ENCODE measurements around the gene GTF3A.
"Not testable (repeated sequence)": the region's sequence is repeated elsewhere in the genome, so short reads cannot be mapped to it uniquely, and the experiment has no call there.

Gene GTF3A

DNA sequence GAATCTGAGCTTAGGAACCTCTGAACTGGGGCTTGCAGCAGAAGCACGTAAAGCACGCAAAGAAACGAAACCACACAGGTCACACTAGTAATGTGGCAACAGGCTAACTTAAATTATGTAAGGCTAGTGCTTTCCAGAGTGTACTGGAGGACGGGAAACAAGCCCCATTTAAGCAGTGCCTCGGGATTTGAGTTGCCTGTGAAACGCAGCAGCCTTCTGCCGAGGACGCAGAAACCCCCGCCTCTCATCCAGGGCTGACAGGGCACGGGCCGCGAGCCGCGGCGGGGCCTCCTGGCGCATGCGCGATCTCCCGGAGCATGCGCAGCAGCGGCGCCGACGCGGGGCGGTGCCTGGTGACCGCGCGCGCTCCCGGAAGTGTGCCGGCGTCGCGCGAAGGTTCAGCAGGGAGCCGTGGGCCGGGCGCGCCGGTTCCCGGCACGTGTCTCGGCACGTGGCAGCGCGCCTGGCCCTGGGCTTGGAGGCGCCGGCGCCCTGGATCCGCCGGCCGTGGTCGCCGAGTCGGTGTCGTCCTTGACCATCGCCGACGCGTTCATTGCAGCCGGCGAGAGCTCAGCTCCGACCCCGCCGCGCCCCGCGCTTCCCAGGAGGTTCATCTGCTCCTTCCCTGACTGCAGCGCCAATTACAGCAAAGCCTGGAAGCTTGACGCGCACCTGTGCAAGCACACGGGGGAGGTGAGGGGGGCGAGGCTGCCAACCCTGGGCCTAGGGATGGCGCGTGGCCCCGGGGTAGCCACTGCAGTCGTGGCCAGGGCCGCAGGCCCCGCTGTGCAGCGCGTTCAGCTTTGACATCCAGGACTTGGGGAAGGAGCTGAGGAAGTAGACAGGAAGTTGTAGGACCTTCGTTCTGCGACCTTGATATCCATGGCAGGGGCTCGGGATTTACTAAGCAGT is at the start of gene GTF3A:
GTF3A (plus strand) TSS at position 374 of the 912 bp plus-strand sequence.
- peak; percentile 77 for FAIRE-seq

DNA sequence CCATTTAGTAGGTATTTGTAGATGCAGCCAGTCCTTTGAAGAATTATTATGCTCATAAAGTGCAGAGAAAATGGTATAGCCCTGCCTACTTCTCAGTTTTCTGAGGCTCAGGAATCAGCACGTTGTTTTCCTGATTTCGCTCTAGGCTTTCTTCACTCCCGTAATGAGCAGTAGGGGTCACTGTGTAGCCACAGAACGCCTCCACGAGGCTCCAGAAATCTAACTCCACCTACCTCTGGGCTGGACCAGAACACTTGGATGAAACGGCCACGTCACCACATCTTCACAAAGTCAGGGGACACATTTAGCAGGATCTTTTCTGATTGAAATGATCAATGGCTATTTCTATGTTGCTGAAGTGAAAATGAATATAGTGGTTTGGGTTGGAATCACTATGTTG is 49.8 kb upstream of the GTF3A start:
- peak; percentile 30 for FAIRE-seq

DNA sequence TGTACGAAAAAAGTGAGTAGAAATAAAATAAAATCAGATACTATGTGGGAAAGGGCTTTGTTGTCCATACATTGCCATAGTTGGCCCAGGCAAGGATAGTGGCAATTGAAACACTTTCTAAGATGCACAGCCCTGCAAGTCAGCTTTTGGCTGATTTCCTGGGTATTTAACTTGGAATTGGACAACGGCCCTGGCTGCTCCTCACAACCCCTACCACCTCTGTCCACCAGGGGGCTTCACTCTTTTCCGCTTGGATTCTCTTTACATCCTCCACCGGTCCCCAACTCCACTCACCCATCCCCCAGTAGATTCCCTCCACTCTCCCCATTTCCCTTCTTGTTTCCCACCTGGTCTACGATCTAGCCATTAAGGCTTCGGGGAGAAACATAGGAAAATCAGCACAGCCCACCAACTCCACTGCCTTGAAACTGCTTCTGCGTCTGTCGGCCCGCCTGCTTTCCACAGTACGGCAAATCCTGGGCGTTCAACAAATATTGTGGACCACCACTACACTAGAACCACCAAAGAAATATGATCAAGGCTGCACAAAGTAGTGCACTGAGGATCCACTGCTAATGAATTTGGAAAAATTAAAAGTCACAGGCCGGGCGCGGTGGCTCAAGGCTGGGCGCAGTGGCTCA is 48.6 kb upstream of the GTF3A start:
- no peak for FAIRE-seq

DNA sequence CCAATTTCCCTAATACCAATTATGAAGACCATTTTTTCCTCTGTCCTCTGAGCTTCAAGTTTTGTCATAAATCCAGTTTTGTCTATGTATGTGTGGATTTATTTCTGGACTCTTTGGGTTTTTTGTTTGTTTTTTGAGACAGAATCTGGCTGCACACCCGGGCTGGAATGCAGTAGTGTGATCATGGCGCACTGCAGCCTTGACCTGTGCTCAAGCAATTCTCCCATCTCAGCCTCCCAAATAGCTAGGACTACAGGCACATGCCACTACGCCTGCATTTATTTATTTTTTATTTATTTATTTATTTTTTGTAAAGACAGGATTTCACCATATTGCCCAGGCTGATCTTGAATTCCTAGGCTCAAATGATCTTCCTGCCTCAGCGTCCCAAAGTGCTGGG is 45.3 kb upstream of the GTF3A start:
- no peak for FAIRE-seq

DNA sequence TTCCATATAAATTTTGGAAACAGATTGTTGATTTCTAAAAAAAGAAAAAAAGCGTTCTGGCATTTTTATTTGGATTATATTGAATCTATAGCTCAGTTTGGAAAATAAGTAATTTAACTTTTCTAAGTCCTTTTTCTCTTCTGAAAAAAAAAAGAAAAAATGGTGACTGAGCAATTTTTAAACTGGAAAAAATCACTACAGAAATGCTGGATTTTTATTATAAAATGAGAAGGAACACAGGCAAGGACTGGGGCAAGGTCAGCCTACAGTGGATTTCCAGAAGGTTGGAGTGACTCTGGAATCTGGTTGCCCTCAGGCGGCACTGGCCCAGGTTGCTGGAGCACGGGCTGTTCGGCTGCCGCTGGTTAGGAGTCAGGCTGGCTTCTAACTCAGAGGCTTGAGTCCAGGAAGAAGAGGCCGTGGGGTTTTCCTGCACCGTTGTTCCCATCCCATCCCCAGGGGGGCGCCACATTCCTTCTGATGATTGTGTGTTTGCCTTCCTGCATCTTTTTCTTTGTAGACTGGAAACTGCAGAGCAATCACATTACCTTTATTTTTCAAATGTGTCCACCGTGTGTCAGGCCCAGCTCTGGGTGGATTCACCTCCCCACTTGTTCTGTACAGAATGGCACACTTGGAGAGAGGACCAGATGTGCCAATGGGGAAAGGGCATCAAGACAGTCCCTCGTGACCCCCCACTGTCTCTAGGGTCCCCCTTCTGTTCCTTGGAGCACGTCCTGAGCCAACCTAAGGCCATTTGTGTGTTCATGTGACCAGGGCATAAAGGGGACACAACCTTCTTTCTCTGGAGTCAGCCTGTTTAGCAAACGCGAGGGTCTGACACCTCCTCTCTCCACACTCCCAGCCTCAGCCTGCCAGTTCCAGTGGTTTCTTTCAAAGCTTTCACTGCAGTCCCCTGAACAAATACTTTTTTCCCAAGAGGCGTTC is 44.5 kb upstream of the GTF3A start:
- FAIRE-seq, result no peak

DNA sequence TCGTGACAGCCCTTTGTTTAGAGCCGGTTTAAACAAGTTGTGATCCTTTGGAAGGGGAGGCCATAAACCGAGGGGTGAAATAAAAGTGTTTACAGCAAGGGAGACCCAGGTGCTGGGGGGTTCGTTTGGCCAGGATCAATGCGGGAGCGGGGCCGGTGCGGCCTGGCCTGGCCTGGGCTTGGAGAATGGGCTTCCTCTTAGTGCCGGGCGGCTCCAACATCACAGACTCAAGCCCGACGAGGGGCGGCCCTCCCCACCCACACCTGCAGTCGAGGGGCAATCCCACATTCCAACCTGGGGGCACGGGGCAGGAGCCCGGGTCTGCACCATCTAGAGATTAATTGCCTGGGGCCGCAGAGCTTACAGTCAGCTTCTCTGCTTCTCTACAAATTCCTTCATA is 42.8 kb upstream of the GTF3A start:
- no peak for FAIRE-seq

DNA sequence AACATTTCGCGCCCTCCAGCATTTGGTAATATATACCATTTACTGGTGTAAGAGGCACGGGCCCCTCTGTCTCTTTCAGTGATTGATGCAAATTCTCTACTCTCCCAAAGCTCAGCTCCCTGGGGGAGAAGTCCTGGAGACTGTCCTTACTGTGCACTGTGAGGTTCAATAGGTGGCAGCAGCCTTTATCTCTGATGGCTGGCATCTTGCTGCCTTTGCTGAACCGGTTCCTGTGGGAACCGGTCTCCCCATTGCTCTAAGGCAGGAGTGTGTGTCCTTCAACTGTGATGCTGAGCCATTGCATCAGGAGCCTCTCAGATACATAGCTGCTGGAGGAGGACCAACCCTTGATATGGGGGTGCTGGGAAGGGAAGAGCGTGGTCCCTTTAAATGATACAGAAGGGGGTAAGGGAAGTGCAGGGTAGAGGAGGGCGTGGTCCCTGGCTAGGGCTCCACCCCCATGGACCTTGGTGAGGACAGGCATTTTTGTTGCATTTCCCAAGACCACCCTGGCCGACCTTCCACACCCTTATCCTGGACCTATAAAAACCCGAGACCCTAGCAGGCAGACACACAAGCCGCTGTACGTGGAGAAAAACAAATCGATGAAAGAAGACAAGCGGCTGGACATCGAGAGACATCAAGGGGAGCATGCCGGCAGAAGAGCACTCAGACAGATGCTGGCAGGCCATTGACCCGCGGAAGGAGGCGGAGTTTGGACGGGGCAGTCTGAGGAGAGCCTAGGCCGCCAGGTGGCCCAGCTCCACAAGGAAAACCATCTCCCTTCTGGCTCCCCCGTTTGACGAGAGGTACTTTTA is 41.1 kb upstream of the GTF3A start:
- FAIRE-seq, result no peak

DNA sequence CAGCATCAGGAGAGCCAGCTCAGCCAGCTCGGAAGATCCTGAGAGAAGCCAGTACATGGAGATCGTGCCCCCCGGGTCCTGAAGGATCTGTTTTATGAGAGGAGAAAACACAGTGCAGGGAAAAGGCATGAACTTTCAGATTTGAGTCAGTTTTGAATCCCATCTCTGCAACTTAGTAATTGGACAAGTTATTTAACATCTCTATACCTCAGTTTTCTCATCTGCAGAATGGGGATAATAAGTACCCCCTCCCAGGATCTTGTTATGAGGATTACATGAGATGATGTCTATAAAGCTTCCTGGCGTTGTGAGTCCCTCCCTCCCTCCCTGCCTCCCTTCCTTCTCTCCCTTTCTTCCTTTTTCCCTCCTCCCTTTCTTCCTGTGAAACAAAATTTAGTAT is 40.1 kb upstream of the GTF3A start:
- FAIRE-seq, result no peak

DNA sequence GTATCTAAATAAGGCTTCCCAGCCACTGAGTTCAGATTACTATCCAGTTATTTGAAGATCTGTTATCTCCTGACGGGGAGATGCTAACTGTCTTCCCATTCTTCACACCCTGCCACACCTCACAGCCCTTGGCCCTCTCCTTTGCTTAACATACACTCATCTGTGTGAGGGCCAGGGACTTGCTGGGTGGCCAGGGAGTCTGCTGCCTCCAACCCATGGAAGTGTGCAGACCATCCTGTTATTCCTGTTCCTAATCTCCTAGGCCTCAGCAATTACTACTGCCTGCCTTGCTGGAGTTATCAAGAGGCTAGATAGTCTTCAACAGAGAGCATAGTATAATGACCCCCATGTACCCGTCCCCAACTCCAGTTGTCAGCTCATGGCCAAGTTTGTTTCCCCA is 36.2 kb upstream of the GTF3A start:
- FAIRE-seq, result no peak

DNA sequence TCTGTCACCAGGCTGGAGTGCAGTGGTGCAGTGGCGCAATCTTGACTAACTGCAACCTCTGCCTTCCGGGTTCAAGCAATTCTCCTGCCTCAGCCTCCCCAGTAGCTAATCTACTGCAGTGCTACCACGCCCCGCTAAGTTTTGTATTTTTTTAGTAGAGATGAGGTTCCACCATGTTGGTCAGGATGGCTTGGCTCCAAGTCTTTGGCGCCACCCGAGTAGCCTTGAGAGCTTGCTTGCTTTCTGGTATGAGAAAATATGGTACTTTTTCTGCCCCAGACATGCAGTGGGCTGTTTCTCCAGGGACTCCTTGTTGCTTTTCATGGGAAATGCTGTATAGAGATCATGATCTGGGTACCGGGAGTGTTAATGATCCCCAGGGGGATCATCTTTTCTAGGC is 34.5 kb upstream of the GTF3A start:
- no peak for FAIRE-seq

DNA sequence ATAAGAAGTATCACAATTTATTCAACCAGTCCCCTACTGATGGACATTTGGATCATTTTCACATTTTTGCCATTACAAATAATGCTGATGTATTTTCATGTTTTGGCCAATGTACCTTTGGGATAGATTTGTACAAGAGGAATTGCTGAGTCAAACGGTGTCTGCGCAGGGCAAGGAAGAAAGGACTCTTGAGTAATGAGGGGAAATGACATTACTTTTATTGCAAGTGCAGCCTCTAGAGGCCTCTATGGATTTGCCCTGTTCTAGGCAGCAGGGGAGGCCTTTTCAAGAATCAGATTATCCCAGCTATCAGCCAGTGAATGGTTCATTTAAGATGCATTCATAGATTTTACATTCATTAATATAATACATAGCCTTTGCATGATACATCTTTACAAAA is 32.9 kb upstream of the GTF3A start:
- FAIRE-seq, result no peak

DNA sequence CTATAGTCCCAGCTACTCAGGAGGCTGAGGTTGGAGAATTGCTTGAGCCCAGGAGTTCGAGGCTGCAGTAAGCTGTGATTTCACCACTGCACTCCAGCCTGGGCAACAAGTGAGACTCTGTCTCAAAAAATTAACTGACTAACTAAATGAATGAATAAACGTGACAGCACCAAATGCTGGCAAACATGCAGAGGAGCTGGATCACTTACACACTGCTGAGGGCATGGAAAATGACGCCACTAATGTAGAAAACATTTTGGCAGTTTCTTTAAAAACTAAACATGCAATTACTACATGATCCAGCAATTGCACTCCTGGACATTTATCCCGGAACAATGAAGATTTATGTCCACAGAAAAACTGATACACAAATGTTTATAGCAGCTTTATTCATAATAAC is 31.3 kb upstream of the GTF3A start:
- FAIRE-seq, result no peak

DNA sequence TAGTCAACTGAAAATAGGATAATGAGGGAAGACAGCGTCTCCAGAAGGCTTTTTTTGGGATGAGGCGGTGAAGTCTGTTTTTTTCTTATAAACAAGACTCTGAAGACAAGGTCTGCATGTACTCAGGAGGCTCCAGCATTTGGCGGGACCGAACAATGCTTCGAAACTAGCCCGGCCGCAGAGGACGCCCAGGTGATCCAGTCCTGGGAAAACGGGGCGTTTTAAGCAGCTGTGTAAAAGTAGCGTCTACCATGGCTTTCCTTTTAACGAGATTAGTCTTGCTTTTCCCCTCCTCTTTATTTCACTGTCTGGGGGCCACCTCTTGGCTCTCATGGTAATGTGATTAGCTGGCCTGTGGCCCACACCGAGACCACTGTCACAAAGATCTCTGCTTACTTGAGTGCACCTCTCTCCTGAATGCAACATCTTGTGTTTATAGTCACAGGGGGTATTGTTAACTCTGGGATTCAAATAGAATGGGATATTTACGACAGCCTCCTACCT is 29.4 kb upstream of the GTF3A start:
- no peak for FAIRE-seq

DNA sequence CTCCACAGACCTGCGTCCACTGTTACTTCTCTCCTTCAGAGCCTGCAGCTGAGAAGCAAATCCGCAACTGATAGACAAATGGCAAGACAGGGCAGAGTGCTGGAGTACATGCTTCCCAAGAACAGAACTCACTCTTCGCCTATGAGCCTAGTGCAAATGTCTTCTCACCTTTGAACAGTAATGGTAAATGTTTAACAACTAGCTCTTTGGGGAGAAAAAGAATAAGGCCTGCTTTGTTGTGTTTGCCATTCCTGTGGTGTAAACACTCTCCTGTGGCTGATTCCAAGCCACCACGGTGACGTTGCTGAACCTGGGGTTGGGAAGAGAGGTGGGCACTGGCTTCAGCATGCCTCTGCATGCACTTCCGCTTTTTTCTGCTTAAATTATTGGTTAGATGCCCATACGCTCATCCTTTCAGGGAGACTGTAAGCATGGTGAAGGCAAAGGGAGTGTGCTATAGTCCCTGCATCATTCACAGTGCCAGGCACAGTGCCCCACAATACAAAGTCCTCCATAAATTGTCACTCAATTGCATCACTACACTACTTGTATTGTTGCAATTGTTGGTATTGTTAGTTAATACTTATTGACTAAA is 28.1 kb upstream of the GTF3A start:
- FAIRE-seq, result no peak

DNA sequence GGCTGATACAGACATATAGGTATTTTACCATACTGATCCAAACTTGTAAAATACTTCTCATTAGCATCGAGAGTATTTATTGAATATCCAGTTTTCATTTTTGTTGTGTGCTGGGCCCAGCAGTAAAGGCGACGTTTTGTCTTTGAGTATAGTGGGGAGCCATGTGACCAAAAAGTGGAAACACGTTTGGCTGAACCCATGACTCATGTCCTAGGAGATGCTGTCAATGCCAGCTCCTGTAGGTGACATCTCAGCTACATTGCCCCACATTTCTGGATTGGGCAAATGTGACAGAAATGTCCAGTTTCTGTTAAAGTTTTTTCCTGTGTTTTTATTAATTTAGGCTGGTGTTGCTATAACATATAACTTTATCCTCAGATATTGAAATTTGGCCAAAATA is 26.1 kb upstream of the GTF3A start:
- no peak for FAIRE-seq

DNA sequence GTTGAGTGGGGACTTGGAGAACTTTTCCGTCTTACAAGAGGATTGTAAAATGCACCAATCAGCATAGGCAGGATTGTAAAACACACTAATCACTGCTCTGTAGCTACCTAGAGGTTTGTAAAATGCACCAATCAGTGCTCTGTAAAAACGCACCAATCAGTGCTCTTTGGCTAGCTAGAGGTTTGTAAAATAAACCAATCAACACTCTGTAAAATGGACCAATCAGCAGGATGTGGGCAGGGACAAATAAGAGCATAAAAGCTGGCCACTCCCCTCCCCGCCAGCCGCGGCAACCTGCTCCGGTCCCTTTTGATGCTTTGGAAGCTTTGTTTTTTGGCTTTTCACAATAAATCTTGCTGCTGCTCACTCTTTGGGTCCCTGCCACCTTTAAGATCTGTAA is 24.0 kb upstream of the GTF3A start:
- not testable (repeated sequence) for FAIRE-seq

DNA sequence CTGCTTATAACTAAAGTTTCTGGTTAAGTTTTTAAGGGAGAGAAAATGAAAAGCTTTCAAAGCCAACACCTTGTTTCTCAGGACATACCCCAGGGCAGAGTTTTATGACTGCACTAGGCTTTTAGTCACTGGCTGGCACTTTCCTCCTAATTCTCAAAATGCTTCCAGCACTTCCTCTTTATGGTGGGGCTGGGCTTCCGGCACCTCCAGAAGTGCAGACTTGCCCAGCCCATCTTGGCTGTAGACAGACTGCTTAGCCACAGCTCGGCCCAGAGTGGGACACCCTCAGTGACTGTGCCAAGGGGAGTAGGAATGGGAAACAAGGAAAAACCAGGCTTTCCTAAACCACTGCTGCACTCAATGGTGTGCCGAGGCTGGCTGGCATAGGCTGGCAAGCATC is 23.2 kb upstream of the GTF3A start:
- FAIRE-seq, result no peak

DNA sequence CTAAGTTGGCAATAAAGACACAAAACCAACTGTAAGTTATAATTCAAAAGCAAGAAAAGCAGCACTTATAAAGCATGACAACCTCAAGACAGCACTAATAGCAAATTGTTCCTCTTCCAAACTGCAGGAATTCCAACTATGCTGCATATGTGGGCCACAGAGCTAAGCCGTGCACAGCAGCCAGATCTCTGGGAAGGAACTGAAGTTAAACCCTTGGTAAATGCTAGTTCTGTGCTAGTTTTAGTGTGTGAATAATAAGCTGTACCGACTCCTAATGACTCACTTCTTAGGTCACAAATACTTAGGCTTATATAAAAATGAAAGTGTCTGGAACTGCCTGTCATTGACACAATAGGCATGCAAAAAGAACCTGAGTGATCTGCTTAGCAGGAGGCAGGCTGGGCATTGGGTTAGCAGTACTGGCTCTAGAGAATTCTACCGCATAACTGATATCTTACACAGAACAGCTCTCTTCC is 21.2 kb upstream of the GTF3A start:
- FAIRE-seq, result peak; percentile 24

DNA sequence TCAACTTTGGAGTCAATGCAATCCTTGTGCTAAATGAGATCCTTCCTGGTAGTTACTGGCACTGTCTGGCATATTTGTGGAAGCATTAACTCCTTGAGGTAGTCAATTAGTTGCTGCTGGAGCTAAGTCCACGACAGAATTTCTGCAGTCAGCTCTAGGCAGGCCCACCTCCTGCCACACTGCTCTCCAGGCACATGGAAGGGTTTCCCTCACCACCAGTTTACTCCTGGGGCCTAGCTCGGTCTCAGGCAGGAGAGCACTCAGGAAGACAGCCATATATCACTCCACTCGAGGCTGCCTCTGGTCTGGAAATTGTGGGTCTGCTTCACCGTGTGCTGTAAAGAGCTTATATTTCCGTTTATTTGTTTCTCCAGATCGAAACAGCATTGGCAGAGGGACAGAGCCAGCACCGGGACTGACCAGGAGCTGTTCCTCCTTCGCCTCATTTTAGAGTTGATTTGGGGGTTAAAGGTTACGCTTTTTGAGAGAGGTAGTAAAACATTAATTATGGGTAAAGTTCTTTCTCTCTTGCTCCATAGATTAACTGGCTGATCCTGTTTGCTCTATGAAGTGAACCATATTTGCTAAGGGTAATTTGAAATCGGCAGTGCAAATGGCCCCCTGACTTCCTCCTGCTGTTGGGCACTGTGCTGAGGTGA is 20.6 kb upstream of the GTF3A start:
- peak; percentile 49 for FAIRE-seq

DNA sequence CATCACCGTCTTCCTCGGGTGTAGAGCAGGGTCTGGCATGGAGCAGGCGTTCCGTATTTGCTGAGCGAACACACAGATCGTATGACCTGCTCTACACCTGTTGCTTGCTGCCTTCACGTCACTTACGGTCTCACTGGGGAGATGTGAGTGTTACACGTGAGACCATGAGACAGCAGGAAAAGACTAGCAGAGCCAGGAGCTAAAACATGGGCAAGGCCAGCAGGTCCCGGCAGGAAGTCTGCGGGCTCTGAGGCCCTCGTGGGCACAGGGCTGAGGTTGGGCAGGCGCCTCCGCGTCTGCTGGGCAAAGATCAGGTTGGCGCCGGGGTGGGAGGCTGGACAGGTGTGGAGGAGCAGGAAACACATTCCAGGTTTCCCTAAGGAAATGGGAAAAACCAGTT is 19.7 kb upstream of the GTF3A start:
- FAIRE-seq, result no peak

DNA sequence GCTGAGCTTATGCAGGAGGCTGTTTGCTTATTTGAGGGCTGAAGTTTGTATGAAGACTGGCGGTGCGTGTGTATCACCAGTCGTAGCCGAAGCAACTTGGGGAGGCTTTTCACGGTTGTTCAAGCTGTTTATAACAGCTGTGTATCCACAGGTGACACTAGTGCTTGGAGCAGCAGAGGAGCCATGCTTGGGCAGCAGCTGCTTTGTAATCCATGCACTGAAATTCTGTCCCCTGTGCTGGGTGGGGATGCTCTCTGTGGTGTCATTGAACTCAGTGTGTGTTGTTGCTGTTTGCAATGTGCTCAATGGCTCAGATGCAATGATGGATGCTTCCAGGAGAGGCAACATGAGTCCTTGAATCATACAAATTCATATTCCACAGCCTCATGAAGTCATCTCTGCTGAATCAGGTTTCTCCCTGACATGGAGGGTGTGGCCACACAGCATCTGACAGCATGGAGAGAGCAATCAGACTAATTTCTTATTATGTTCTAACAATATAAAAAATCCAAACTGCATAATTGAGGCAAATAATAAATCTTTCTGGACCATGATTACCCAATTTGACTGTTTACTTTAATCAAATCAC is 18.8 kb upstream of the GTF3A start:
- FAIRE-seq, result no peak

All from islet of Langerhans (tissue), 1 donor.